ENCODE measurements around the gene CNGA3.

CNGA3 gene

GRCh38 chr2:98376996-98377395 is 30.7 kb downstream of the CNGA3 start:
- DNase-seq (ENCODE audit: low read depth in 2 of 2) = no peak

- DNase-seq (ENCODE audit: low read depth in 2 of 2) = no peak
These were observed 31.3 kb downstream of the CNGA3 start for GRCh38 chr2:98377544-98377943.

GRCh38 chr2:98378196-98378595 is 31.9 kb downstream of the CNGA3 start:
- no peak for DNase-seq (ENCODE audit: low read depth in 2 of 2)

- DNase-seq (ENCODE audit: low read depth in 2 of 2) = no peak
These were observed 32.6 kb downstream of the CNGA3 start for GRCh38 chr2:98378901-98379300.

GRCh38 chr2:98379311-98380202 is 33.3 kb downstream of the CNGA3 start:
- no peak for DNase-seq (ENCODE audit: low read depth in 2 of 2)

GRCh38 chr2:98380203-98380535 is 33.9 kb downstream of the CNGA3 start:
- no peak for DNase-seq (ENCODE audit: low read depth in 2 of 2)

- no peak for DNase-seq (ENCODE audit: low read depth in 2 of 2)
These were observed 35.2 kb downstream of the CNGA3 start for GRCh38 chr2:98381494-98381893.

GRCh38 chr2:98382086-98382485 is 35.8 kb downstream of the CNGA3 start:
- no peak for DNase-seq (ENCODE audit: low read depth in 2 of 2)

- DNase-seq (ENCODE audit: low read depth in 2 of 2) = no peak
These were observed 36.5 kb downstream of the CNGA3 start for GRCh38 chr2:98382739-98383138.

- DNase-seq (ENCODE audit: low read depth in 2 of 2) = no peak
These were observed 36.9 kb downstream of the CNGA3 start for GRCh38 chr2:98383166-98383565.

- DNase-seq (ENCODE audit: low read depth in 2 of 2) = peak; percentile 33 to 38
These were observed 38.9 kb downstream of the CNGA3 start for GRCh38 chr2:98385050-98385699.

GRCh38 chr2:98387478-98387877 is 41.2 kb downstream of the CNGA3 start:
- no peak for DNase-seq (ENCODE audit: low read depth in 2 of 2)

GRCh38 chr2:98388081-98388480 is 41.8 kb downstream of the CNGA3 start:
- DNase-seq (ENCODE audit: low read depth in 2 of 2) = no peak

GRCh38 chr2:98388601-98389250 is 42.5 kb downstream of the CNGA3 start:
- DNase-seq (ENCODE audit: low read depth in 2 of 2) = no peak

GRCh38 chr2:98389251-98389605 is 43.0 kb downstream of the CNGA3 start:
- no peak for DNase-seq (ENCODE audit: low read depth in 2 of 2)

- no peak for DNase-seq (ENCODE audit: low read depth in 2 of 2)
These were observed 44.6 kb downstream of the CNGA3 start for GRCh38 chr2:98390571-98391476.

- no peak for DNase-seq (ENCODE audit: low read depth in 2 of 2)
These were observed 45.5 kb downstream of the CNGA3 start for GRCh38 chr2:98391581-98392270.

- DNase-seq (ENCODE audit: low read depth in 2 of 2) = no peak
These were observed 47.1 kb downstream of the CNGA3 start for GRCh38 chr2:98393354-98393753.

GRCh38 chr2:98394595-98395153 is 48.4 kb downstream of the CNGA3 start:
- DNase-seq (ENCODE audit: low read depth in 2 of 2) = no peak

GRCh38 chr2:98395977-98396376 is 49.7 kb downstream of the CNGA3 start:
- no peak for DNase-seq (ENCODE audit: low read depth in 2 of 2)
